Osteocyte (in vitro differentiated cells): ENCODE measurements around the gene CPTP. TPM values are rescaled to one million over a fixed set of nuclear protein-coding genes. Genes with fewer than 3 reads are reported as not detected.

Source experiments
- DNase-seq: peaks from one replicate; pipeline ENCODE4 v3.0.0; 2021; ENCODE audit warnings: mixed read lengths; ENCODE audit not compliant: unreplicated experiment; ENCODE audit errors: extremely low spot score
- H3K27ac Mint-ChIP-seq: one replicate; pipeline ENCODE4 v1.8.0; 2021; ENCODE audit warnings: mild to moderate bottlenecking, mixed read lengths; ENCODE audit not compliant: unreplicated experiment
- H3K27me3 Mint-ChIP-seq: one replicate; pipeline ENCODE4 v1.8.0; 2021; ENCODE audit warnings: mixed read lengths; ENCODE audit not compliant: unreplicated experiment
- H3K36me3 Mint-ChIP-seq: one replicate; pipeline ENCODE4 v1.8.0; 2021; ENCODE audit warnings: mixed read lengths; ENCODE audit not compliant: unreplicated experiment
- H3K4me1 Mint-ChIP-seq: one replicate; pipeline ENCODE4 v1.8.0; 2021; ENCODE audit warnings: mixed read lengths; ENCODE audit not compliant: unreplicated experiment
- H3K4me3 Mint-ChIP-seq: one replicate; pipeline ENCODE4 v1.8.0; 2021; ENCODE audit warnings: mild to moderate bottlenecking, moderate library complexity, mixed read lengths; ENCODE audit not compliant: unreplicated experiment
- H3K9me3 Mint-ChIP-seq: one replicate; pipeline ENCODE4 v1.8.0; 2021; ENCODE audit warnings: mixed read lengths; ENCODE audit not compliant: unreplicated experiment
- CTCF ChIP-seq: fragments of 200-600 bp; sonication (generic); IDR thresholded peaks from 2 replicates; pipeline ENCODE4 v1.5.0; 2021; ENCODE audit warnings: antibody characterized with exemption, mild to moderate bottlenecking, moderate library complexity
- total RNA-seq: library from RNA; stranded (reverse); gene quantifications from 2 replicates; pipeline ENCODE4 v1.2.1, GENCODE V29; 2021

CPTP gene
- total RNA-seq, 1 donor from 2014 or later = 23.5 TPM

- H3K4me1 Mint-ChIP-seq = peaks cover 4% of the 10 kb centered on the region
- no peaks in the 10 kb centered on the region for H3K27me3 Mint-ChIP-seq
- no peak for DNase-seq
- TF ChIP-seq CTCF = no peak
- no peaks in the 10 kb centered on the region for H3K36me3 Mint-ChIP-seq
- H3K27ac Mint-ChIP-seq = no peak overlapping the region
- H3K9me3 Mint-ChIP-seq = no peaks in the 10 kb centered on the region
- H3K4me3 Mint-ChIP-seq = no peak overlapping the region
These were observed 37.1 kb upstream of the CPTP start for GRCh38 chr1:1287288-1288110.

- no peak for DNase-seq
- H3K36me3 Mint-ChIP-seq = no peaks in the 10 kb centered on the region
- H3K27me3 Mint-ChIP-seq = no peaks in the 10 kb centered on the region
- peaks cover 4% of the 10 kb centered on the region for H3K4me1 Mint-ChIP-seq
- H3K9me3 Mint-ChIP-seq = no peaks in the 10 kb centered on the region
- no peak overlapping the region for H3K4me3 Mint-ChIP-seq
- peak; percentile 58 for TF ChIP-seq CTCF
- no peak overlapping the region for H3K27ac Mint-ChIP-seq
These were observed 34.3 kb upstream of the CPTP start for GRCh38 chr1:1290238-1290731.

DNA sequence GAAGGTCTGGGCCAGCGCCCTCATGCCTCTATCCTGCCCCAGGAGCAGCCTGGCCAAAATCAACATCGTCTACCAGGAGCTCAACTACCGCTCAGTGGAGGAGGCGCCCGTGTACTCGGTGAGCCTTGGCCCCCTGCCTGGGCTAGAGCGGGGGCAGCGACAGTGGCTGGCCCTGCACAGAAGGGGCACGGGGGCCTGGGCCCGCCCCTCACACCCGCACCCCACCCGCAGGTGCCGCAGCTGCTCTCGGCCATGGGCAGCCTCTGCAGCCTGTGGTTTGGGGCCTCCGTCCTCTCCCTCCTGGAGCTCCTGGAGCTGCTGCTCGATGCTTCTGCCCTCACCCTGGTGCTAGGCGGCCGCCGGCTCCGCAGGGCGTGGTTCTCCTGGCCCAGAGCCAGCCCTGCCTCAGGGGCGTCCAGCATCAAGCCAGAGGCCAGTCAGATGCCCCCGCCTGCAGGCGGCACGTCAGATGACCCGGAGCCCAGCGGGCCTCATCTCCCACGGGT is 33.5 kb upstream of the CPTP start:
- Mint-ChIP-seq H3K9me3 (no peaks in the 10 kb centered on the region), H3K4me3 (no peak overlapping the region), H3K36me3 (no peaks in the 10 kb centered on the region), H3K4me1 (peaks cover 4% of the 10 kb centered on the region), H3K27ac (no peak overlapping the region), H3K27me3 (no peaks in the 10 kb centered on the region)
- DNase-seq = no peak
- no peak for TF ChIP-seq CTCF

- no peaks in the 10 kb centered on the region for H3K36me3 Mint-ChIP-seq
- no peak for DNase-seq
- H3K9me3 Mint-ChIP-seq = no peaks in the 10 kb centered on the region
- no peak overlapping the region for H3K27ac Mint-ChIP-seq
- TF ChIP-seq CTCF = peak; percentile 67
- H3K4me3 Mint-ChIP-seq = no peak overlapping the region
- no peaks in the 10 kb centered on the region for H3K27me3 Mint-ChIP-seq
- H3K4me1 Mint-ChIP-seq = peaks cover 4% of the 10 kb centered on the region
These were observed 32.8 kb upstream of the CPTP start for GRCh38 chr1:1291548-1292441.

GRCh38 chr1:1292442-1292779 is 32.2 kb upstream of the CPTP start:
- no peaks in the 10 kb centered on the region for H3K9me3 Mint-ChIP-seq
- H3K4me3 Mint-ChIP-seq = no peak overlapping the region
- H3K27me3 Mint-ChIP-seq = no peaks in the 10 kb centered on the region
- no peak for TF ChIP-seq CTCF
- DNase-seq = no peak
- no peaks in the 10 kb centered on the region for H3K36me3 Mint-ChIP-seq
- H3K27ac Mint-ChIP-seq = no peak overlapping the region
- peaks cover 4% of the 10 kb centered on the region for H3K4me1 Mint-ChIP-seq
